GM12801 (cell line): ENCODE data around the gene C1QL2.

ENCODE experiments used
- TF ChIP-seq, protein P1 (sequence below): IDR thresholded peaks from one replicate; pipeline ENCODE4 v1.5.1; 2011; ENCODE audit warnings: control low read depth; ENCODE audit not compliant: insufficient read length; ENCODE audit errors: extremely low read depth

The C1QL2 gene

DNA sequence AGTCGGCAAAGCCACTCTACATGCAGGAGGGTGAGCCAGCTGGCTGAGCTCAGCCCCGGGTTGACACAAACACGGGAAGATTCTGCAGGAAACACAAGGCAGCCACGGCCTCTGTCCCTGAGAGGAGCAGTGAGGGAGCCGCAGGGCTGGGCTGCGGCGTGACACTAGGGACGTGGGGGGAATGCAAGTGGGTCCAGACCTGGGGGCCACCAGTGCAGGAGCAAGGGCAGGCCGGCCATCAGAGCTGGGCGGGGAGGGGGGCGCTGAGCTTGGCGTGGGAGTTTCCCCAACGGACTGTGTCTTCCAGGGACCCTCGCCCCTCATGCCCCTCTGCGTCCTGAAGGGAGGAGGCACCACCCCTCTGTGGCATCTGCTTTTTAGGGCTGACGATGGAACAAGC, 12.0 kb upstream of the C1QL2 start:
- TF ChIP-seq, protein P1, sequence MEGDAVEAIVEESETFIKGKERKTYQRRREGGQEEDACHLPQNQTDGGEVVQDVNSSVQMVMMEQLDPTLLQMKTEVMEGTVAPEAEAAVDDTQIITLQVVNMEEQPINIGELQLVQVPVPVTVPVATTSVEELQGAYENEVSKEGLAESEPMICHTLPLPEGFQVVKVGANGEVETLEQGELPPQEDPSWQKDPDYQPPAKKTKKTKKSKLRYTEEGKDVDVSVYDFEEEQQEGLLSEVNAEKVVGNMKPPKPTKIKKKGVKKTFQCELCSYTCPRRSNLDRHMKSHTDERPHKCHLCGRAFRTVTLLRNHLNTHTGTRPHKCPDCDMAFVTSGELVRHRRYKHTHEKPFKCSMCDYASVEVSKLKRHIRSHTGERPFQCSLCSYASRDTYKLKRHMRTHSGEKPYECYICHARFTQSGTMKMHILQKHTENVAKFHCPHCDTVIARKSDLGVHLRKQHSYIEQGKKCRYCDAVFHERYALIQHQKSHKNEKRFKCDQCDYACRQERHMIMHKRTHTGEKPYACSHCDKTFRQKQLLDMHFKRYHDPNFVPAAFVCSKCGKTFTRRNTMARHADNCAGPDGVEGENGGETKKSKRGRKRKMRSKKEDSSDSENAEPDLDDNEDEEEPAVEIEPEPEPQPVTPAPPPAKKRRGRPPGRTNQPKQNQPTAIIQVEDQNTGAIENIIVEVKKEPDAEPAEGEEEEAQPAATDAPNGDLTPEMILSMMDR = no peak

DNA sequence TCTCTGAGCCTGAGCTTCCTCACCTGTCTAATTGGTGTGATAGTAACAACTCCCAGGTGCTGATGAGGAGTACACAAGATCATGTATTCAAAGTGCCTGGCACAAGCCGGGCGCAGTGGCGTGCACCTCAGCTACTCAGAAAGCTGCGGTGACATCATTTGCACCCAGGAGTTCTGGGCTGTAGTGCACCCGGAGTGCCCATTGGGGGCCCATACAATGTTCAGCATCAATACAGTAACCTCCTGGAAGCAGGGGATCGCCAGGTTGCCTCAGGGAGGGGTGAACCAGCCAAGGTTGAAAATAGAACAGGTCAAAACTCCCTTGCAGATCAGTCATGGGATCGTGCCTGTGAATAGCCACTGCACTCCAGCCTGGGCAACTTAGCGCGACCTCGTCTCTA, 11.2 kb upstream of the C1QL2 start:
- TF ChIP-seq, protein P1 = no peak

DNA sequence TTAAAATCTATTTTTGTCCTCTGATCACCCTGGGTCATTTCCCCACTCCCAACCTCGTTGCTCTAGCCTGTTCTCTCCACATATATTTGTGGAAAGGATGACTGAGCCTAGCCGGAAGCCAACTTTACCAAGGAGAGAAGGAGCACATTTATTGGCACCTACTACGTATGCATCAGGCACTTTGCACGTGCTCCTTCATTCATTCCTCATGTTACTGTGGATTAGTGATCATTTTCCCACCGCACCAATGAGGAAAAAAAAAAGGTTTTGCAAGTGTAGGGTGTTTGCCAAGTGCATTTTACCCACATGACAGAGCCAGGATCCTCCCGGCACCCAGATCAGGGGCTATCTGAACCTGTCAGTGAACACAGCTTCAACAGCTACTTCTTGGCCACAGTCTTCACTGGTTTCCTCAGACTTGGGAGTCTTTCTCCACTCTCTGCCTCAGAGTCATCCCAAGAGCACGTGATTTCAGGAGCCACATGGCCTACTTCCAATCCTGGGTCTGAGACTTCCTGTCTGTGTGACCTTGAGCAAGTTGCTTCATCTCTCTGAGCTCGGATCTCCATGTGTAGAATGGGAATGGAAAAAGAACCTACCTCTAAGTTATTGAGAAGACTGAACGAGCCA, 1.9 kb upstream of the C1QL2 start:
- TF ChIP-seq, protein P1 = no peak

DNA sequence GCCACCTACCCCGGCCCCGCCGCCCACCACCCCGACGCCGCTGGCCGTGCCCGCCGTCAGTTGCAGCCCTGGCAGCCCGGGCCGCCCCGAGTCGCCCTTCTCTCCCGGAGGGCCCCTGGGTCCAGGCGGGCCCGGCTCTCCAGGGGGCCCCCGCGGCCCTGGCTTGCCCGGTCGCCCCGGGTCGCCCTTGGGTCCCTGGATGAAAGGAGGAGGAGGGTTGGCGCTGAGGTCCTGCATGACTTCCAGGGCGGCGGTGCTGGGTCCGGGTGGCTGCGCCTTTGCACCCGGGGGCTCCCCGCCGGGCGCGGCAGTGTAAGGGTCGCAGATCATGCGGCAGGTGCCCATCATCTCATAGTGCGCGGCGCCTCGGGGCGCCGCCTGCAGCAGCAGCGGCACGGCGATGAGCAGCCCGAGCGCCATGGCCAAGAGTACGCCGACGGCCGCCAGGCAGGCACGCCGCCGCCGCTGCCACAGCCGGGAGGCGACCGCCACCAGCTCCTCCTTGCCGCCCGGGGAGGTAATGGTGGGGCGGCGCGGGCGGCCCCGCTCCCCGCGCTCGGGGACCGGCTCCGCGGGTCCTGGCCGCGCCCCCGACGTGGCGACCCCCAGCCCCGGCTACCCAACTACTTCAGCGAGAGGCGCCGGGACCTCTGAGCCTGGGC, 570 bp downstream of the C1QL2 start:
- TF ChIP-seq, protein P1 = no peak

DNA sequence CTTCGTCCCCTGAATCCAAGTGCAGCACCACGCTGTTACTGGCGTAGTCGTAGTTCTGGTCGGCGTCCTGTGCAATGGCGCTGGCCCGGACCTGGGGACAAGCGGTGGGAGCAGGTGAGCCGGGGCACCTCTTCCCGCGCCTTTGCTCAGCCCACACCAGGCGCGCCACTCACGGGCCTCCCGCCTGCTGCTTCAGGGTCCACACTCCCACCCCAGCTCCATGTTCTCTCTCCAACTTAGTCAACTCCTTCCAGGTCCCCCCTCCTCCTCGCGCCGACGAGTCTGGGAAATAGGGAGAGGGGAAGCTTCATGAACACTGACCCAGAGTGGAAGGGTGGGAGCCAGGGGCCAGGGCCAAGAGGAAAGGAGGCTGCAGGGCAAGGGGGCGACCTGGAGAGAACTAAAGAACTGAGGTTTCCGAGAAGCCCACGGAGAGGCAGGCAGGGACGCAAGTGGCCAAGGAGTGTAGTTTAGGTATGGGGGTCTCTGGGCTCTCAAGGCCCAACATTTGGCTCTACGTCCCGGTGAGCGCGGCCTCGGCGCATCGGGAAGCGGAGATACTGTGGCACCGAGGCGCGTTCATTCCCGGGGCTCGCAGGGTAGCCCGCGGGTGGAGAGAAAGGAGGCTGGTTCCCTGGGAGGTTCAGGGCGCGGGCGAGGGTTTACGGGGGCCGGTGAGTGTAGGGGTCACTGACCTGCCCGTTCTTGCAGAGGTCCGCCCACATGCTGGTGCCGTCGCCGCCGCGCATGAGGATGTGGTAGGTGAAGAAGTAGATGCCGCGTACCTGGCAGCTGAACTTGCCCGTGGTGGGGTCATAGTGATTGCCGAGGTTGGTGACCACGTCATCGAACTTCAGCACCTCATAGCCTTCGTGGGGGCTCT, 1.4 kb downstream of the C1QL2 start:
- TF ChIP-seq, protein P1 = no peak

DNA sequence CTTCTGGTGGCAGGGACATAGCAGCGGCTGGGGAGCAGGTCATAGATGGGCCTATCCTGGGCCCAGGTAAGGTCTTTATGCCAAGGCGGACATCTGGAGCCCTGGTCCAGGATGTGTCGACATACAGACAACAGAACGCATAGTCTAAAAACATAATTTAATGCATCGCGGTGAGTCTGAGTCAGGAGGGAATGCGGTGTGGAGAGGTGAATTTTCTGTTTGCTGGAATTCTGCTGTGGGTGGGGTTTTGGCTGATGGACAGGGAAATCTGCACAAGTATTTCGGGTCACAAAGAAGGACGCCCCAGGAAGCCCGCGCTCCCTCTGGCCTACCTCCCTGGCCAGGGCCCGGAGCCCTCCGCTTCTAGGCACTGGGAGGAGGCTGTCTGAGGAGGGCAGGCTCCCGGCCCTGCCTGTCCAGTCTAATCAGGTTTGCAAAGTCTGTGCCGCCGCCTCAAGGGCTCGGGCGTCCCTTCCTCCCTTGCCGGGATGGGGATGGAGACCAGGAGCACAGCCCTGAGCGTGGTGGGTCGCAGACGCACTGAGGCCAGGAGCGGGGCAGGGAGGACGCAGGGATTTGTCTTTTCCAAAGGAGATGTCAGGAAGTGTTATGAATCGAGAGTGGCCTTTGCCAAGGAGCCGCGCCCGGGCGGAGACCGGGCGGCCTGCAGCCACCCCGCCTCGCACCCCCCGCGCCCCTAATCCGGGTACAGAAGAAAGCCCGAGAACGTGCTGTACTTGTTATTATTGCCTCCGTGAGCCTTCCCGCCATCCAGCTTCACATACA, 2.3 kb downstream of the C1QL2 start:
- TF ChIP-seq, protein P1 = no peak

DNA sequence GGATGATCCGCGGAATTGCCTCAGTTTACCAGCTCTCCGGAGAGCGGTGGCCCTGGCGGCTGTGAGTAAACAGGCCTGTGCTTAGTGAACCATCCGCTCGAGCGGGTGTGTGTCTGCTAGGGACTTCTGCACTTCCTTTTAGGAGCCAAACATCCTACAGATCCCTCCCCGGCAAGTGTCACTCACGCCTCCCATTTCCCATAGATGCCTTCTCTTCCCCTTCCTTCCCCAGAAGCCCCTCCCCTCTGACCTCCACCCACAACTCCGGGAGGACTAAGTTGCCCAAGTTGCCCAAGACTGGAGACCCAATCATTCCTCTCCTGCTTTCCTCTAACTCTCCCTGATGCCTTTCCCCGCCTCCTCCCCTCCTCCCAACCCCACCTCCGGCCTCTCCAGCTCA, 2.9 kb downstream of the C1QL2 start:
- TF ChIP-seq, protein P1 = no peak
